OCI-LY3 (cell line): ENCODE measurements around the gene TBX6.

Experiments used
- H2AFZ ChIP-seq: fragments of 200-600, 300-600 bp; shearing (Covaris generic); 2 replicates; pipeline ENCODE4 v1.6.0; 2014; ENCODE audit warnings: antibody characterized with exemption, low read depth, low read length
- H3K27ac ChIP-seq: fragments of 200-600, 300-600 bp; sonication (generic); 2 replicates; pipeline ENCODE4 v1.5.1; 2014; ENCODE audit warnings: mild to moderate bottlenecking, low read length, moderate library complexity, mixed read lengths
- H3K27me3 ChIP-seq: fragments of 200-600, 300-600 bp; sonication (generic); 2 replicates; pipeline ENCODE4 v1.6.1; 2014; ENCODE audit warnings: low read depth, low read length, mixed read lengths
- H3K36me3 ChIP-seq: fragments of 200-600, 300-600 bp; sonication (generic); replicated peaks from 2 replicates; pipeline ENCODE3; 2014; ENCODE audit warnings: low read depth, low read length, mixed read lengths
- H3K4me1 ChIP-seq: fragments of 300-600, 200-600 bp; sonication (generic); 2 replicates; pipeline ENCODE4 v1.6.1; 2014; ENCODE audit warnings: low read length, mixed read lengths
- H3K4me2 ChIP-seq: fragments of 200-600, 300-600 bp; sonication (generic); 2 replicates; pipeline ENCODE4 v1.6.1; 2014; ENCODE audit warnings: low read length, mixed read lengths
- H3K4me3 ChIP-seq: fragments of 300-600, 200-600 bp; sonication (generic); 2 replicates; pipeline ENCODE4 v1.5.1; 2014; ENCODE audit warnings: antibody characterized with exemption, mild to moderate bottlenecking, low read length, moderate library complexity
- H3K79me2 ChIP-seq: fragments of 300-600, 200-600 bp; shearing (Covaris generic); 2 replicates; pipeline ENCODE4 v1.6.1; 2014; ENCODE audit warnings: mild to moderate bottlenecking, low read length, mixed read lengths
- H3K9ac ChIP-seq: fragments of 300-600, 200-600 bp; shearing (Covaris generic); 2 replicates; pipeline ENCODE4 v1.6.0; 2014; ENCODE audit warnings: mild to moderate bottlenecking, low read length, moderate library complexity
- H3K9me3 ChIP-seq: fragments of 200-600, 300-600 bp; shearing (Covaris generic); 2 replicates; pipeline ENCODE4 v1.6.1; 2014; ENCODE audit warnings: low read length, mixed read lengths; ENCODE audit not compliant: insufficient read depth
- H4K20me1 ChIP-seq: fragments of 200-600, 300-600 bp; sonication (generic); 2 replicates; pipeline ENCODE4 v1.6.1; 2016; ENCODE audit warnings: low read length, mixed read lengths; ENCODE audit not compliant: insufficient read depth
- EZH2phosphoT487 ChIP-seq: fragments of 200-600 bp; shearing (Covaris generic); IDR thresholded peaks from 2 replicates; pipeline ENCODE4 v1.6.1; 2018; ENCODE audit warnings: antibody characterized with exemption, mixed run types, low read depth
- TF ChIP-seq, protein P1 (sequence below): fragments of 200-600, 300-600 bp; sonication (generic); IDR thresholded peaks from 2 replicates; pipeline ENCODE4 v1.5.1; 2014; ENCODE audit warnings: antibody characterized with exemption, low read length, low read depth

The TBX6 gene

GRCh38 chr16:30114411-30114810 lies 22.7 kb upstream of the TBX6 start:
- H3K27ac ChIP-seq = no peak overlapping the region
- no peak overlapping the region for H3K4me2 ChIP-seq
- no peaks in the 10 kb centered on the region for H3K79me2 ChIP-seq
- H2AFZ ChIP-seq = no peak overlapping the region
- H3K9ac ChIP-seq = no peak overlapping the region
- no peaks in the 10 kb centered on the region for H3K36me3 ChIP-seq
- no peaks in the 10 kb centered on the region for H4K20me1 ChIP-seq
- TF ChIP-seq EZH2phosphoT487 = no peak
- TF ChIP-seq, protein P1, sequence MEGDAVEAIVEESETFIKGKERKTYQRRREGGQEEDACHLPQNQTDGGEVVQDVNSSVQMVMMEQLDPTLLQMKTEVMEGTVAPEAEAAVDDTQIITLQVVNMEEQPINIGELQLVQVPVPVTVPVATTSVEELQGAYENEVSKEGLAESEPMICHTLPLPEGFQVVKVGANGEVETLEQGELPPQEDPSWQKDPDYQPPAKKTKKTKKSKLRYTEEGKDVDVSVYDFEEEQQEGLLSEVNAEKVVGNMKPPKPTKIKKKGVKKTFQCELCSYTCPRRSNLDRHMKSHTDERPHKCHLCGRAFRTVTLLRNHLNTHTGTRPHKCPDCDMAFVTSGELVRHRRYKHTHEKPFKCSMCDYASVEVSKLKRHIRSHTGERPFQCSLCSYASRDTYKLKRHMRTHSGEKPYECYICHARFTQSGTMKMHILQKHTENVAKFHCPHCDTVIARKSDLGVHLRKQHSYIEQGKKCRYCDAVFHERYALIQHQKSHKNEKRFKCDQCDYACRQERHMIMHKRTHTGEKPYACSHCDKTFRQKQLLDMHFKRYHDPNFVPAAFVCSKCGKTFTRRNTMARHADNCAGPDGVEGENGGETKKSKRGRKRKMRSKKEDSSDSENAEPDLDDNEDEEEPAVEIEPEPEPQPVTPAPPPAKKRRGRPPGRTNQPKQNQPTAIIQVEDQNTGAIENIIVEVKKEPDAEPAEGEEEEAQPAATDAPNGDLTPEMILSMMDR = no peak
- no peaks in the 10 kb centered on the region for H3K27me3 ChIP-seq
- H3K4me3 ChIP-seq = no peak overlapping the region
- H3K9me3 ChIP-seq = no peaks in the 10 kb centered on the region
- no peaks in the 10 kb centered on the region for H3K4me1 ChIP-seq

- TF ChIP-seq, protein P1 = no peak
- TF ChIP-seq EZH2phosphoT487 = no peak
- no peak overlapping the region for H3K9ac ChIP-seq
Measured at GRCh38 chr16:30113711-30114333, 22.1 kb upstream of the TBX6 start.

DNA sequence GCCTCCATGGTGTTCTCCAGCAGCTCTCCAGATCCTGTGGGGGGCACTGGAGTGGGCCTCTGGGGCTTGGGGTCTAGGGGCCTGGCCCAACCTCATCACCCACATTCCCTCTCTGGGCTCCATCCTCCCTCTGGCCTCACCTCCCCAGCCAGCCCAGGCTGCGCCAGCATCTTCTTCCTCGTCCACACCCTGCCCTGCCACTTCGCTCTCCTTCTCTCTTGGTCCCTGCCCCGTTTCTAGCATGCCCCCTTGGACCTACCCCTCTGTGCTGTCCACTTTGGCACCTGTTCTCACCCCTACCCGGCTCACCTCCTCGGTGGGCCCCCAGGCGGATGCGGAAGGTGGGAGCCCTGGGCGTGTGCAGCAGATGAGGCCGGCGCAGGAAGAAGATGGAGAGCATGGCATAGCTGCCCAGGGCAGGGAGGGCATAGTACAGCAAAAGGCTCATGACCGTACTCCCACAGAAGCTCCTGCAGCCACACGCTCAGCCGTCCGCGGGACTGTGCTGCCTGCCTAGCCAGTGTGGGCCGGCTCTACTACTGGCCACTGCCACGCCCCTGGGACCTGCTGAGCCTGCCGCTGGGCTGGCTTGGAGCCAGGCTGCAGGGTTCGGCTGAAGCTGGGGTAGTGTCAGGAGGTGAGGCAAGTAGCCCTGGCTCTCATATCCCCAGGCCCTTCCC lies 21.4 kb upstream of the TBX6 start, which contains the start of gene GDPD3:
TSS of gene GDPD3 (minus strand) at position 507 of the 680 bp plus-strand sequence. CDS start at position 448, 59 bp downstream.
- TF ChIP-seq EZH2phosphoT487 = no peak
- TF ChIP-seq, protein P1 = no peak
- H3K27me3 ChIP-seq = no peaks in the 10 kb centered on the region
- H3K79me2 ChIP-seq = no peaks in the 10 kb centered on the region
- H3K4me1 ChIP-seq = no peaks in the 10 kb centered on the region
- no peak within 1 kb of the TSS for H2AFZ ChIP-seq
- no peak within 1 kb of the TSS for H3K9ac ChIP-seq
- no peak within 1 kb of the TSS for H3K27ac ChIP-seq
- no peaks in the 10 kb centered on the region for H4K20me1 ChIP-seq
- H3K4me3 ChIP-seq = peak within 1 kb of the TSS; percentile 28; the same call in 1 of the 2 replicates
- H3K4me2 ChIP-seq = peak within 1 kb of the TSS; percentile 19
- no peaks in the 10 kb centered on the region for H3K9me3 ChIP-seq
- H3K36me3 ChIP-seq = no peaks in the 10 kb centered on the region

More at GRCh38 chr16:30113711-30114333, 22.1 kb upstream of the TBX6 start:
- Histone ChIP-seq H3K9me3 (no peaks in the 10 kb centered on the region), H3K27me3 (no peaks in the 10 kb centered on the region), H3K4me2 (no peak overlapping the region), H3K79me2 (no peaks in the 10 kb centered on the region), H3K36me3 (no peaks in the 10 kb centered on the region), H3K4me3 (no peak overlapping the region), H3K4me1 (no peaks in the 10 kb centered on the region), H3K27ac (no peak overlapping the region), H4K20me1 (no peaks in the 10 kb centered on the region), H2AFZ (no peak overlapping the region)

GRCh38 chr16:30112197-30113030 lies 20.7 kb upstream of the TBX6 start:
- H3K27ac ChIP-seq = no peak overlapping the region
- H4K20me1 ChIP-seq = no peaks in the 10 kb centered on the region
- H3K4me3 ChIP-seq = peak overlapping the region; percentile 28; the same call in 1 of the 2 replicates
- no peaks in the 10 kb centered on the region for H3K4me1 ChIP-seq
- no peak overlapping the region for H2AFZ ChIP-seq
- peak overlapping the region; percentile 19 for H3K4me2 ChIP-seq
- H3K9ac ChIP-seq = no peak overlapping the region
- H3K79me2 ChIP-seq = no peaks in the 10 kb centered on the region
- TF ChIP-seq, protein P1 = peak; percentile 77
- TF ChIP-seq EZH2phosphoT487 = no peak
- H3K36me3 ChIP-seq = no peaks in the 10 kb centered on the region
- no peaks in the 10 kb centered on the region for H3K9me3 ChIP-seq
- no peaks in the 10 kb centered on the region for H3K27me3 ChIP-seq
